HFF-Myc (cell line): ENCODE data around the gene NAXE.
A peak's percentile ranks its signal among the peaks of the same experiment; 100 is the strongest.
"Not testable (repeated sequence)": the region's sequence is repeated elsewhere in the genome, so short reads cannot be mapped to it uniquely, and the experiment has no call there.

ENCODE experiments used
- DNase-seq: peaks from one replicate; pipeline ENCODE4 v3.0.0-alpha.2; 2011; ENCODE audit warnings: low read depth; ENCODE audit errors: extremely low read depth
- H3K4me3 ChIP-seq: replicated peaks from 2 replicates; pipeline ENCODE4 v1.5.1; 2011; ENCODE audit warnings: low read depth, mild to moderate bottlenecking, control low read depth, low read length
- TF ChIP-seq, protein P1 (sequence below): IDR thresholded peaks from 2 replicates; pipeline ENCODE4 v1.5.1; 2012; ENCODE audit warnings: mild to moderate bottlenecking, low read depth, low read length, control low read depth; ENCODE audit errors: missing control alignments

NAXE gene

DNA sequence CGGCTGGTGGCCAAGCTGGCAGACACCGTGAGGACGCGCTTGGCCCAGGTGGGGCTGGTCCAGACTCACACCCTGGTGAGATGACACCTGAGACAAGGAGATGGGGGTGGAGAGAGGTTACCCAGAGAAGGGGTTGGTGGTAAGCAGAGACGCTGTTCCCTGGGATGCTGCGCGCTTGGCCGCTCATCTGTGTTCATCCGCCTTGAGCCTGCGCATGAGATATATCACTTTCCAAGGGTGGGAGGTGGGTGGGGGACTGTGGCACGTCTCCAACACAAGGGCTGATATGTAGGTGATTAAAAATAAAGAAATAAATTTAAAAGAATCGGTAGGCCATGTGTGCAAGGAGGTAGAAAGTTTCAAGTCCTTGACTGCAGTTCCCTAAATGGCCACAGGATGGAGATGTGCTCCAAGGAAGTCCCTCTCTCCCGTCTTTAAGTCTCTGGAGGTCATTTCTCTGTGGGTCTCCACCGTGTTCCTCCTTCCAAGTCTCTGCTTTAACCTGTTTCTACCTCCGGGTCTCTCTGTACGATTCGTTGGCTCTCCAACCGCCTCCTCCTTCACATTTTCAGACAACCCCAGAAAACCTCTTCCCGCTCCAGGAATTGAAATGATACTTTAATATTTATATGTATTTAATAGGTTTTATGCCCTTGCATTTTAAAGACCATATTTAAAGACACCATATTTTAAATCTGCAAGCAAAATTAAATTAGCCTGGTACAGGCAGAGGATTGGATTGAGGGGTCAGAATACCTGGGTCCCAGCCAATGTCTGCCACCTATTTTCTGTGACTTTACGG, 7.6 kb upstream of the NAXE start:
- H3K4me3 ChIP-seq, result no peak overlapping the region
- DNase-seq, result peak; percentile 59
- TF ChIP-seq, protein P1, sequence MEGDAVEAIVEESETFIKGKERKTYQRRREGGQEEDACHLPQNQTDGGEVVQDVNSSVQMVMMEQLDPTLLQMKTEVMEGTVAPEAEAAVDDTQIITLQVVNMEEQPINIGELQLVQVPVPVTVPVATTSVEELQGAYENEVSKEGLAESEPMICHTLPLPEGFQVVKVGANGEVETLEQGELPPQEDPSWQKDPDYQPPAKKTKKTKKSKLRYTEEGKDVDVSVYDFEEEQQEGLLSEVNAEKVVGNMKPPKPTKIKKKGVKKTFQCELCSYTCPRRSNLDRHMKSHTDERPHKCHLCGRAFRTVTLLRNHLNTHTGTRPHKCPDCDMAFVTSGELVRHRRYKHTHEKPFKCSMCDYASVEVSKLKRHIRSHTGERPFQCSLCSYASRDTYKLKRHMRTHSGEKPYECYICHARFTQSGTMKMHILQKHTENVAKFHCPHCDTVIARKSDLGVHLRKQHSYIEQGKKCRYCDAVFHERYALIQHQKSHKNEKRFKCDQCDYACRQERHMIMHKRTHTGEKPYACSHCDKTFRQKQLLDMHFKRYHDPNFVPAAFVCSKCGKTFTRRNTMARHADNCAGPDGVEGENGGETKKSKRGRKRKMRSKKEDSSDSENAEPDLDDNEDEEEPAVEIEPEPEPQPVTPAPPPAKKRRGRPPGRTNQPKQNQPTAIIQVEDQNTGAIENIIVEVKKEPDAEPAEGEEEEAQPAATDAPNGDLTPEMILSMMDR, result peak; percentile 85

DNA sequence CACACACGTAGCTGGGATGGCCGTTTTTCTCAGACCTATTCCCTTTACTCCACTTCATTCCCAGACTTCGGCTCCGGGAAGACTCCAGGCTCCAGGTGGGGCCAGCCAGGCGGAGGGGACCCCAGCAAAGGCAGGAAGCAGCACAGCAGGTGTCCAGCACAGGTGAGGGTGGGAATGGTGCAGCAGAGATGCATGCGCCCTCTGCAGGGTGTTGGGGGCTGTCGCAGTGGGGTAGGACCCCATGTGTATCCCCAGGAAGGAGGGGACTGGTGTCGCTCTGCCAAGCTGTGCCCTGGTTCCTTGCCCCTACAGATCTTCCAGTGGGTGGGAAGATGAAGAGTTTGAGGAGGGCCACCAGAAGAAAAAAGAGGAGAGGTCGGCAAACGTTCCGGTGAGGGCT, 6.8 kb upstream of the NAXE start:
- TF ChIP-seq, protein P1, result peak; percentile 49
- H3K4me3 ChIP-seq, result no peak overlapping the region
- DNase-seq, result no peak

DNA sequence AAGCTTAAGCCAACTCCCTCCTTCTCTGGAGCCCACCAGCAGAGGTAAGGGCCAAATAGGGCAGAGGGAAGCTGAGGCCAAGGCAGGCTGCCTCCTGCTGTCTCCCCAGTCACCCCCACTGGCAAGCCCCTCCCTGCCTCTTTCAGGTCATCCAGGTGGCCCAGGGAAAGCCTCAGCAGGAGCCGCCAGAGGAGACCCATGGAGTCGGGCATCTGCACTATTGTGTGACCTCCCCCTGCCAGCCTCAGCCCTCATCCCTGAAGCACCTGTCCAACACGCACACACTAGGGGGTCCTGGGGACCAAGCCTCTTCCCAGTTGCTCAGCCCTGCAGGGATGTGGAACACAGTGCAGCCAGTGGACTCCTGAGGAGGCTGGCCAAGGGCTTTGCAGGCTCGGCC, 5.3 kb upstream of the NAXE start:
- DNase-seq, result no peak
- TF ChIP-seq, protein P1, result no peak
- H3K4me3 ChIP-seq, result no peak overlapping the region

DNA sequence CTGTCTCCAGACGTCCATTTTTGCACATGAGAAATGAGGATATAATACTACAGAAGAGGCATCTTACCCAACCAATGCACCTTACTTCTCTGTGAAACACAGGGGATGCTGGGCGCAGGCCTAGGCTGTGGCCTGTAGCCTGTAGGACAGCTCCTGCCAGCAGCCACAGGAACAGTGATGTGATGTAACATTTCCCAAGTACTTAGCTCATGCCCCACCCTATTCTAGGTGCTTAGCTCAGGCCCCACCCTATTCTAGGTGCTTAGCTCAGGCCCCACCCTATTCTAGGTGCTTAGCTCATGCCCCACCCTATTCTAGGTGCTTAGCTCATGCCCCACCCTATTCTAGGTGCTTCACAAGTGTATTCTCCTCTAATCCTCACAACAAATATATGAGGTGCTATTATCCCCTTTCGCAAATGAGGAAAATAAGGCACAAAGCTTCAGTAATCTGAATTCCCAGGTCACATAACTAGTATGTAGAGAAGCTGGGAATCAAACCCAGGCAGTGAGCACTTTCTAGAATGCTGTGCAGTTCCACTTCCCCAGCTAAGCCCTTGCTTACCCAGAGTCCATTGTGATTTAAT, 4.6 kb upstream of the NAXE start:
- TF ChIP-seq, protein P1, result no peak
- no peak for DNase-seq

DNA sequence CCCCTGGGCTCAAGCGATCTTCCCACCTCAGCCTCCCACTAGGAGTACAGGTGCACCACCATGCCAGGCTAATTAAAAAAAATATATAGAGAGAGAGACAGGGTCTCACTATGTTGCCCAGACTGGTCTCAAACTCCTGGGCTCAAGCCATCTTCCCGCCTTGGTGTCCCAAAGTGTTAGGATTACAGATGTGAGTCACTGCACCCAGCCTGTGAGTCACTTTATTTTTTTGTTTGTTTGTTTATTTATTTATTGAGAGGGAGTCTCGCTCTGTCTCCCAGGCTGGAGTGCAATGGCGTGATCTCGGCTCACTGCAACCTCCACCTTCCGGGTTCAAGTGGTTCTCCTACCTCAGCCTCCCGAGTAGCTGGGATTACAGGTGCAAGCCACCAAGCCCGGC, 3.6 kb upstream of the NAXE start:
- H3K4me3 ChIP-seq, DNase-seq: not testable (repeated sequence)

More for the DNA sequence above, 4.6 kb upstream of the NAXE start:
- H3K4me3 ChIP-seq, result no peak overlapping the region

DNA sequence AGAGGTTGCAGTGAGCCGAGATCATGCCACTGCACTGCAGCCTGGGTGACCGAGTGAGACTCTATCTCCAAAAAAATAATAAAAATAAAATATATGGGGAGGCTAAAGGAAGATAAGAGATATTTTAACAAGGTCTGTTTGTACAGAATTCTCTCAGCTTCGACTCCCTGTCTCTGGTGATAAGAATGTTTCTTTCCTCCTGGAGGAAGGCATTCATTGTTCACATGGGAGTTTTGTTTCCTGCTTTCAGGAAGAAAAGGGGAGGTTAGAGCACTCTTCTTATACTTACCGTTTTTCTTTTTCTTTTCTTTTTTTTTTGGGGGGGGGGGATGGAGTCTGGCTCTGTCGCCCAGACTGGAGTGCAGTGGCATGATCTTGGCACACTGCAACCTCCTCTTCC, 2.0 kb upstream of the NAXE start:
- DNase-seq, result no peak
- TF ChIP-seq, protein P1, result no peak
- H3K4me3 ChIP-seq, result no peak overlapping the region

DNA sequence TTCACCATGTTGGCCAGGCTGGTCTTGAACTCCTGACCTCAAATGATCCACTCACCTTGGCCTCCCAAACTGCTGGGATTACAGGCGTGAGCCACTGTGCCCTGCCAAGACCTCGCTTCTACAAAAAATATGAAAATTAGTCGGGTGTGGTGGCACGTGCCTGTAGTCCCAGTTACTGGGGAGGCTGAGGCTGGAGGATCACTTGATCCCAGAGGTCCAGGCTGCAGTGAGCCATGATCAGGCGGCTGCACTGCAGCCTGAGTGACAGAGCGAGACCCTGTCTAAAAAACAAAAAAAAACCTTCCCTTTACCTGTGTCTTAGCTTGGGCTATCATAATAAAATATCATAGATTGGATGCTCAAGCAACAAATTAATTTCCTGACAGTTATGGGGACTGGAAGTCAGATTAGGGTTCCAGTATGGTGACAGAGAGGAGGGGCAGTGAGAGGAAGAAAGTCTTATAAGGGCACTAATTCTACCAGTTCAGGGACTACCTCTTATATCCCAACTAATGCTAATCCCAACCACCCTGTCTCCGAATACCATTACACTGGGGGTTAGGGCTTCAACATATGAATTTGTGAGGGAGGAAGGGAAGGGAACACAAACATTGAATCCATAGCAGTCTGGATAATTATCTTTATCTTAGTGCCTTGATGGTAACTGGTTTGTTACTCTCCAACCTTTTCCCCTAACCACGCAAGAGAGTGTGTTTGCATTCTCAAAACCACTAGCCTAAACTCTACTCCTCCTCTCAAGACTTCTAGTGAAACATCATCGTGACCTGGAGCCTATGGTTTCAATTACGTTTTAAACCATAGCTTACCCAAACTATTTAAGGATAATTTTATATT, 1.0 kb upstream of the NAXE start:
- peak overlapping the region; percentile 81 for H3K4me3 ChIP-seq
- no peak for DNase-seq
- TF ChIP-seq, protein P1, result no peak
